ENCODE data around the gene BEX4. TPM values are rescaled to one million over a fixed set of nuclear protein-coding genes. Genes with fewer than 3 reads are reported as not detected.

Gene BEX4
- total and polyA plus RNA-seq, 9 of the 15 experiments (the other 6 are each of a cell fraction or from before 2014, with no cell fraction given), result 74.6 to 399 (median 154) TPM

DNA sequence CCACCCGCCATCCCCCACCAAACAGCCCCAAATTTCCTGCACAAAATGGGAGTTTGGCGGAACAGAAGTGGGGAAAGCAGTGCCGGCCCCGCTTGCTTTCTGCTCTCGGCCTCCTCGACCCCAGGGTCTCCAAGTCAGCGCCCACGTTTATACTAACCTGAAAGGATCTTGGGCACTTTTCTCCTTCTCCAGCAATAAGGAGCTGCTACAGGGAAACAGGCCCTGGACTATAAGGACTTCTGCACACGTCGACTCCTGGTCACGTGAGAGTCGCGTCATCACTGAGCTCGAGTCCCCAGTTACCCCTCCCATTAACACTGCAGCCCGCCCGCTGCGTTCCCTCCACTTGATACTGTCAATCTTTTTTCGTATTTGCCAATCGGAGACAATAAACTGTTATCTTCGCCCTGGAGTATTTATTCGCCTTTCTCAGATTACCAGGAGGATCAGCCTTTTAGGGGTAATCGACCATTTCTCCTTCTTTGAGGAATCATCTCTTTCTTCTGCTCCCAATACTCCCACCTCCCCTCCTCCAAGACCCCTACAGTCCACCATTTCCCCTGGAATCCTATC lies 40.1 kb downstream of the BEX4 start, which contains the start of gene TCEAL8 (continued):
- TF ChIP-seq SAFB (IDR thresholded peaks at IDR 0.05; ENCODE audit: borderline replicate concordance, low read depth, low read length) (no peak), FOXJ2 (tag; IDR thresholded peaks at IDR 0.05) (no peak), NRF1 (conservative IDR thresholded peaks at IDR 0.05 in 1 of 2, IDR thresholded peaks at IDR 0.05 in 1 of 2) (no peak), CHD1 (IDR thresholded peaks at IDR 0.05; ENCODE audit: low read length) (peak; percentile 19), ARID1B (IDR thresholded peaks at IDR 0.05) (no peak), ZNF780A (CRISPR knock-in tag; IDR thresholded peaks at IDR 0.05) (no peak), ESRRB (CRISPR knock-in tag; IDR thresholded peaks at IDR 0.05; ENCODE audit: borderline replicate concordance) (no peak), HNRNPK (IDR thresholded peaks at IDR 0.05; ENCODE audit: low read depth, low read length, poor library complexity, severe bottlenecking) (no peak), ZNF12 (CRISPR knock-in tag; IDR thresholded peaks at IDR 0.05) (no peak), CREM (IDR thresholded peaks at IDR 0.05; ENCODE audit: low read depth) (peak; percentile 95), EZH2 (IDR thresholded peaks at IDR 0.05; ENCODE audit: borderline replicate concordance, low read depth, low read length) (no peak), HIVEP1 (CRISPR knock-in tag; IDR thresholded peaks at IDR 0.05) (no peak), SIRT6 (IDR thresholded peaks at IDR 0.05; ENCODE audit: low read depth, low read length) (no peak), ZNF75A (CRISPR knock-in tag; IDR thresholded peaks at IDR 0.05) (no peak), ZNF584 (CRISPR knock-in tag; IDR thresholded peaks at IDR 0.05; ENCODE audit: low read depth) (no peak), ZNF408 (CRISPR knock-in tag; IDR thresholded peaks at IDR 0.05; ENCODE audit: low read depth) (no peak), SMAD2 (IDR thresholded peaks at IDR 0.05; ENCODE audit: low read depth, low read length) (no peak), TAF15 (IDR thresholded peaks at IDR 0.05; ENCODE audit: low read depth, low read length) (no peak), ZNF354B (CRISPR knock-in tag; IDR thresholded peaks at IDR 0.05) (no peak), FOXK1 (CRISPR knock-in tag; IDR thresholded peaks at IDR 0.05; ENCODE audit: borderline replicate concordance) (no peak), FOXA1 (IDR thresholded peaks at IDR 0.05; ENCODE audit: borderline replicate concordance) (no peak), TCF7 (IDR thresholded peaks at IDR 0.05; ENCODE audit: borderline replicate concordance) (no peak), PML (IDR thresholded peaks at IDR 0.05; ENCODE audit: low read length) (0 out of 2 replicates have a peak, but pooled peaks have one; percentile 19), EWSR1 (IDR thresholded peaks at IDR 0.05; ENCODE audit: borderline replicate concordance, low read depth, partially characterized antibody) (no peak), ZFPM2 (CRISPR knock-in tag; IDR thresholded peaks at IDR 0.05) (no peak), TARDBP (IDR thresholded peaks at IDR 0.05) (no peak), FOXK2 (conservative IDR thresholded peaks at IDR 0.05 in 1 of 2, IDR thresholded peaks at IDR 0.05 in 1 of 2; ENCODE audit: low read depth in 2 of 2) (0 out of 4 replicates have a peak, but pooled peaks of 1 of the 2 experiments have one; percentile 41), TCFL5 (CRISPR knock-in tag; conservative IDR thresholded peaks at IDR 0.05) (no peak), U2AF2 (optimal IDR thresholded peaks at IDR 0.05; ENCODE audit: low read depth, low read length) (no peak)
- TF ChIP-seq, protein P1, sequence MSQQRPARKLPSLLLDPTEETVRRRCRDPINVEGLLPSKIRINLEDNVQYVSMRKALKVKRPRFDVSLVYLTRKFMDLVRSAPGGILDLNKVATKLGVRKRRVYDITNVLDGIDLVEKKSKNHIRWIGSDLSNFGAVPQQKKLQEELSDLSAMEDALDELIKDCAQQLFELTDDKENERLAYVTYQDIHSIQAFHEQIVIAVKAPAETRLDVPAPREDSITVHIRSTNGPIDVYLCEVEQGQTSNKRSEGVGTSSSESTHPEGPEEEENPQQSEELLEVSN (IDR thresholded peaks at IDR 0.05; ENCODE audit: borderline replicate concordance in 1 of 2, extremely low read depth in 1 of 2, insufficient read depth in 1 of 2, insufficient read length in 1 of 2, low read depth in 1 of 2, low read length in 1 of 2, poor library complexity in 1 of 2, severe bottlenecking in 1 of 2), result peak in 1 of 2 experiments; percentile 69
- TF ChIP-seq, protein P2, sequence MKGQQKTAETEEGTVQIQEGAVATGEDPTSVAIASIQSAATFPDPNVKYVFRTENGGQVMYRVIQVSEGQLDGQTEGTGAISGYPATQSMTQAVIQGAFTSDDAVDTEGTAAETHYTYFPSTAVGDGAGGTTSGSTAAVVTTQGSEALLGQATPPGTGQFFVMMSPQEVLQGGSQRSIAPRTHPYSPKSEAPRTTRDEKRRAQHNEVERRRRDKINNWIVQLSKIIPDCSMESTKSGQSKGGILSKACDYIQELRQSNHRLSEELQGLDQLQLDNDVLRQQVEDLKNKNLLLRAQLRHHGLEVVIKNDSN (CRISPR knock-in tag; IDR thresholded peaks at IDR 0.05), result peak; percentile 89

Measured in K562 (cell line).